Left forelimb (tissue), 1 donor: Measurements from ENCODE around the gene MPL.

ENCODE experiments used
- DNase-seq: peaks from one replicate; pipeline ENCODE4 v3.0.0-alpha.2; 2018; ENCODE audit warnings: low spot score

The MPL gene

DNA sequence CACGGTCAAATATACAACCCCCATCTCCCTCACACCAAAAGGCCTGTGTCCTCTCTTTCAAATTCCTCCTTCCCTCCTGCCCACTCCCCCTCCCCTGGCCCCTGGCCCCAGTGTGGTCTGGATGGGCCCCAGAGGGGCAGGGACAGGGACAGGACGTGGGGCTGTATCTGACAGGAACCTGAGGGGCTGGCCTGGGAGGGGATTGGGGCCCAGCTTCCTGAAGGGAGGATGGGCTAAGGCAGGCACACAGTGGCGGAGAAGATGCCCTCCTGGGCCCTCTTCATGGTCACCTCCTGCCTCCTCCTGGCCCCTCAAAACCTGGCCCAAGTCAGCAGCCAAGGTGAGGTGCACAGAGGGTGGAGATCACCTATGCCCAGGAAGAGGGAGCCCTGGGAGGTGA, at the start of gene MPL:
Gene MPL, plus strand, starts transcription at position 231 of the 400 bp plus-strand sequence. Its CDS starts 31 bp downstream, at position 262.
- DNase-seq, result no peak

GRCh38 chr1:43288058-43288784, 49.4 kb upstream of the MPL start:
- DNase-seq, result no peak

GRCh38 chr1:43288785-43289706, 48.6 kb upstream of the MPL start:
- DNase-seq, result no peak

DNA sequence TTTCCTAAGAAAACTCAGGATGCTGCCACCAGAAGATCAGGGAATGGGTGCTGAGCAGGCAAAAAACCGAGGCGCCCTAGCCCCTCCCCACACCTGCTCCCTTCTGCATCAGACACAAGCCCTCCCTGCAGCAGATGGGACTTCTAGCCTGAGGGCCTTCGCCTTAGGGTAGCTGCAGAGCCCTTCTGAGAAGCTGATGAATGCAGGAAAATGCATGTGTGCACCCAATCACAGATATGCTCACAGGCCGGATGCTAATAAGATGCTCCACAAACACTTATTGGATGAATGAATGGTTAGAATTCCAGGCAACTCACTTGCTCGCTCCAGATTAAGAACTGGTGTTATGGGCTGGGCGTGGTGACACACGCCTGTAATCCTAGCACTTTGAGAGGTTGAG, 45.4 kb upstream of the MPL start:
- no peak for DNase-seq

- DNase-seq, result no peak
Observed at GRCh38 chr1:43292679-43293078, 44.9 kb upstream of the MPL start.

GRCh38 chr1:43293176-43293575, 44.4 kb upstream of the MPL start:
- no peak for DNase-seq

DNA sequence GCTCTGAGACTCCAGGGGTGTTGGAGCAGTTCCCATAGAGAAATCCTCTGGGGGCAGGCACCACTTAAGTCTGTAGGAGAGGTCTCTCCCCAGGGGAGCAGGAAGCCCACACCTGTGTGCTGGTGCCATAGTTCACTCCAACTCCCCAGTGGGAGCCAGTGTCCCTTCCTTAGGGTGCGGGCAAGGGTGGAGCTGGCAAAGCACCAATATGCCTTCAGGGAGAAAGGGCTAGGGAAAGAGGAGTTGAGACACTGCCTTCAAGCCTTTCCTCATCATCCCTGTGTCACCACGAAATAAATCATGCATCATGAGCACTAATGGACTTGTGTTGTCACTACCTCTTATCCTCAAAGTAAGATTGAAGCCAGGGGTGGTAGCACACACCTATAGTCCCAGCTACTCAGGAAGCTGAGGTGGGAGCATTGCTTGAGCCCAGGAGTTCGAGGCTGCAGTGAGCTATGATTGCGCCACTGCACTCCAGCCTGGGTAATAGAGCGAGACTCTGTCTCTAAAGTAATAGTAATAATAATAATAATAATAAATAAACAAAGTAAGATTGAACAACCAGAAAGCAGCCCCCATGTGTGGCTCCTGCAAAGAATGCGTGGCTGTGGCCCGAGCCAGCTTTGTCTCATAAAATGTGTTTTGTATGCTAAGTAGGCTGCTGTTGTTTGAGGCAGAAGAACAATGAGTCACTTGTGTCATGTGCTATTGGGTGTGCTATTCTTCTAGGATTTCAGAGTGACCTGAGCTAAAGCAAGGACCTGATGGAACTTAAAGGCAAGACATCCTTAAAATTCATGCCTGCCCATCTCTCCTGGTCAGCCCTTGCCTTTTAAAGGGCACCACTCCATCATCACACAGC, 43.5 kb upstream of the MPL start:
- DNase-seq, result no peak

- no peak for DNase-seq
Observed at GRCh38 chr1:43294761-43295160, 42.9 kb upstream of the MPL start.

DNA sequence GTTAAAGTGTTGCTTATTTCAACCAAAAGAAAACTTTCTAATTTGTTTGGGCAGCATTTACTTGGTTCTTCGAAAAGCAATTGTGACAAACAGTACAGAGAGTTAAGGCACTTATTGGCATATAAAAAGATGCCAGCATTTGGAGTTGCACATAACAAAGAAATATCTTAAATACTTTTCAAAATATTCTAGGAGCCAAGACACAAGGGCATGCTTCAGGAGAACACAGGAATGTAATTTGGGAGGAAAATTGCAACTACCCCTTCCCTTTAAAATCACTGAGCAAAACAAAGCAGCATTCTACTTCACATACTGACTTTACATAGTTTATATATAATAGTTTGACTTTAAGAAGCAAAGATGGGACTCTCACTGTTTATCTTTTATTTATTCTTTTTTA, 41.4 kb upstream of the MPL start:
- no peak for DNase-seq

GRCh38 chr1:43298055-43298454, 39.6 kb upstream of the MPL start:
- no peak for DNase-seq

DNA sequence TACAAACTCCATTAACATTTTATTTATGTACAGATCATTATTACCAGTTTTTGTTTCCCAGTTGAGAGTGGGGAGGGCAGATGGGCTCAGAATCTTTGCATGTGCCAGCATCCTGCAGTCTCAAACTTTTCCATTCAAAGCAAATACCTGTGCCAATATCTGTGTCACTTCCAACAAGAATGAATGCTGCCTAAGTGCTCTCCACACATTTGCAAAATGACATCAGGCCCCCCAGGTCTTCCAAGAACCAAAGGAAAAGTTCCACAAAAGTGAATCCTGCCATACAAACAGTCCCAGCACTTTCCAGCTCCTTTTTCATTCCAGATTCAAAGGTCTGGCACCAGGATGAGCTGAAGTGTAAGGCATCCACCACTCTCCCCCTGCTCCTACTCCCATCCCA, 38.5 kb upstream of the MPL start:
- no peak for DNase-seq

- DNase-seq, result no peak
Observed at GRCh38 chr1:43300378-43301094, 37.1 kb upstream of the MPL start, which contains the start of gene TIE1. Gene TIE1 (plus strand): TSS chr1:43300982. CDS start chr1:43301072, 90 bp downstream.

- no peak for DNase-seq
Observed at GRCh38 chr1:43302201-43302600, 35.4 kb upstream of the MPL start.

- DNase-seq, result no peak
Observed at GRCh38 chr1:43302721-43303470, 34.7 kb upstream of the MPL start.

- no peak for DNase-seq
Observed at GRCh38 chr1:43303471-43304313, 33.9 kb upstream of the MPL start.

- no peak for DNase-seq
Observed at GRCh38 chr1:43304314-43304681, 33.3 kb upstream of the MPL start.

DNA sequence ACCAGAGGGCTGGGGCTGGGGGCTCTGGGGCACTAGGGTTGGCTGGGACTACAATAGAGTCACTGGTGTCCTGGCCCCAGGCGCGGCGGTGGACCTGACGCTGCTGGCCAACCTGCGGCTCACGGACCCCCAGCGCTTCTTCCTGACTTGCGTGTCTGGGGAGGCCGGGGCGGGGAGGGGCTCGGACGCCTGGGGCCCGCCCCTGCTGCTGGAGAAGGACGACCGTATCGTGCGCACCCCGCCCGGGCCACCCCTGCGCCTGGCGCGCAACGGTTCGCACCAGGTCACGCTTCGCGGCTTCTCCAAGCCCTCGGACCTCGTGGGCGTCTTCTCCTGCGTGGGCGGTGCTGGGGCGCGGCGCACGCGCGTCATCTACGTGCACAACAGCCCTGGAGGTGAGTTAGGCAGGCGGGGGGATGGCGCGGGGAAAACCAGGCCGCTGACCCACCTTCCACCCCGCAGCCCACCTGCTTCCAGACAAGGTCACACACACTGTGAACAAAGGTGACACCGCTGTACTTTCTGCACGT, 32.8 kb upstream of the MPL start:
- DNase-seq, result no peak

DNA sequence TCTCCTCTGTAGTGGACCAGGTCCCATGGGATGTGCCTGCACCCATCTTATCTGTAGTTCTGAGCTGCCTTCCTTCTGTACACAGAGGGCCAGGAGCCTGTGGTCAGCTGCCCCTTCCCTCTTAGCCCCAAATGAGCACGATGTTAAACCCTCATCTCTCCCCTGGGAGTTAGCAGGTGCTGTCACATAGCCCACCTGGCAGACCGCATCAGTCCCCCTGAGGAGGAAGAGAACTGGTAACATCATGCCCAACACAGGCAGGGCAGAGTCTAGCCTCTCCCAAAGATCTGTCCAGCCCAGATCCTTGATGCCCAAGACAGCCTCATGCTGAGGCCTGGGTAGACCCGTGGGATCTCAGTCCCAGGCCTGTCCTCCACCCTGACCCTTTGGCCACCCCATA, 32.2 kb upstream of the MPL start:
- no peak for DNase-seq

DNA sequence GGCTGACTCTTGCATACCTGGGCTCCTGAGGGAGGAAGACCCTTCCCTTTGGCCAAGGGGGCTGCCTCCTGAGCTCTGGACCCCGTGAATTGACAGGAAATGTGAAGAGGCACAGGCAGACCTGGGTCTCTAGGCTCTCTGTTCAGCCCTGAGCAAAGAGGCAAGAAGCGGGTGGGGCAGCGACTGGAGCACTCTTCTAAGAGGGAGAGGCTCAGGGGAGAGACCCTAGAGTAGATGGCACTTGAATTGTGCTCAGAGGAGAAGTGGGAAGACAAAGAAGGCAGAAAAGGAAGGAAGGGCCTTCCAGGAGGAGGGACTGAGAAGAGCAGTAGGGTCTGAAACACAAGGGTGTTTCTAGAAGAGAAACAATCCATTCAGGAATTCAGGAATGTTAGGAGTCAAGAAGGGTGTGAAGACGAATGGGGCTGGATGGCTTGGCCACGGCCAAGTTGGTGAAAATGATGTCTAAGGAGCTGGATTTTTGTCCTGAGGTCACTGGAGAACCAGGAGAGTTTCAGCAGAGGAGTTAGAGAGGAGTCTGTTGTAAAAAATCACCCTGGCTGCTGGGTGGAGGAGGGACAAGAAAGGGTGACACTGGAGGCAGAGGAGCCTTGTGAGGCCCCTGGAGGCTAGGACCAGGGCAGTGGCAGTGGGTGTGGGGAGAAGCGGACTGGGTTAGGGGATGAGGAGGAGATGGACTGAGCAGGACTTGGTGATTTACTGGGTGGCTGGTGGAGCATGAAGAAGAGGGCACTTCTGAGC, 31.5 kb upstream of the MPL start:
- DNase-seq, result peak; percentile 11
